Measurements from ENCODE around the gene BCOR. TPM values are rescaled to one million over a fixed set of nuclear protein-coding genes. Genes with fewer than 3 reads are reported as not detected.

Gene BCOR
- total and polyA plus RNA-seq, 11 donors: 6.7 to 40.1 (median 17.9) TPM

DNA sequence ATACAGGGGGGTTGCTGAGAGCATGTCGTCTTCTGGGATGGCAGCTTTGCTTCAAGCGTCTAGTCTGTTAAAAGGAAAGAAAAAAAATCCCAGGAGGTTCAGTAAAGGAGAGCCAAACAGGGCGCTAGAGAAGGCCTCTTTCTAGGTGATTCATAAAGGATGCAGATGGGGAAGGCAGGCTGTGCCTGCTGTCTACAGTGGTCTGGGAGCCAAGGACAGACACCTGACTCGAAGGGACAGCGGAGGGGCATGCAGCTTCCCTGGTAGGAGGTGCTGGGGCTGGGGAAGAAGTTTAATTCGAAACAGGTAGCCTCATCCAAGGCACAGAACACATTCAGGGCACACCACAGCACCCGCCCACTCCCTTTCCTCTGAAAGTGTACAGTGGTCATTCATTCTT is 19.9 kb downstream of the BCOR start:
- TF ChIP-seq POLR2A (IDR thresholded peaks at IDR 0.05) (no peak), CTCF (IDR thresholded peaks at IDR 0.05) (no peak)
- Histone ChIP-seq H3K9me3 (no peaks in the 10 kb centered on the region), H3K4me3 (no peak overlapping the region), H3K27ac (no peak overlapping the region), H3K4me1 (peaks cover 0 to 29% (median 10%) of the 10 kb centered on the region in 12 donors), H3K36me3 (peaks cover 0 to 28% (median 19%) of the 10 kb centered on the region in 9 donors), H3K27me3 (peaks cover 0 to 16% (median 0%) of the 10 kb centered on the region in 9 donors)
- intact Hi-C loops (cut with DNase I): no loop called here
- ATAC-seq (no peak), DNase-seq (no peak)
- 61 to 84% (median 71%) methylated on average over 7 of the region's 7 CpGs for WGBS, 4 donors

DNA sequence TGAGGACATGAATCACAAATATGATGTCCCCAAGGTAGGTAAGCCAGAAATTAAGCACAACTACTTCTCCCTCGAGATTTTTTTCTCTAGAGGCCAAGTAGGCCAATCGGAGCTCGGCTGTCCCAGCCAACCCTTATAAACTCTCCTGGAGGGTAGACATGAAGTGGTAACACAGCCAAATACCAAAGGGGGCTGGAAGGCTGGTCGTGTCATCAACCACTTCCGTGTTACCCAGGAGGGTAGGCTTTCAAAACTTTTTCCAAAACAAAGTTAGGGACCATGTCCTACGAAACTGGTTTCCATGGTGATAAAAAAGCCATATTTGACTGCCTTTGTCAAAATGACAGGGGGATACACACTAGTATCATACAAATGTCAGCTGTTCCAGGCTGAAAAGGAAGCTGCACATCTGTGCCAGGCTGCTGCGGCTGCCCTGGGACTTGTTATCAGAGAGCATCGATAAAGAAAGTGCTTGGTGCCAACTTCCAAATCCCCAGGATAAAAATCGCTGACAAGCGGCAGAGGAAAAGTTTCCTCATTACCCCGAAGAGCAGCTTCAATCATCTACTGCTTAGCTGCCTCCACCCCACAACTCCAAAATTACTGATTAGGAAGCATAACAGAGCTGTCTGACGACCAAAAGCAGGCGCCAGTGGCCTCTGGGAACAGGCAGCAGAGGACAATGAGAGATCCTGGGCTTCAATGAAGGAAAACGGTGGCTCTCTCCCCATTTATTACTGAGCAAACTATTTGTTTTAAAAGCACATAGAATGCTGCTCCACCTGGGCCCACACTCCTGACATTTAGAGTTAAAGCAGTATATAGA is 20.8 kb downstream of the BCOR start:
- Histone ChIP-seq H3K36me3 (peaks cover 0 to 38% (median 26%) of the 10 kb centered on the region in 9 donors), H3K4me1 (peaks cover 0 to 20% (median 4%) of the 10 kb centered on the region in 12 donors), H3K4me3 (no peak overlapping the region), H3K27ac (peak overlapping the region in 2 of 12 donors; percentile 1 to 34), H3K27me3 (peaks cover 0 to 9% (median 0%) of the 10 kb centered on the region in 9 donors), H3K9me3 (no peaks in the 10 kb centered on the region)
- intact Hi-C loops (cut with DNase I): no loop called here
- 41 to 51% (median 43%) methylated on average over 14 of the region's 14 CpGs for WGBS, 4 donors
- no peak for TF ChIP-seq POLR2A (IDR thresholded peaks at IDR 0.05)
- TF ChIP-seq CTCF (IDR thresholded peaks at IDR 0.05): no peak
- DNase-seq (no peak), ATAC-seq (peak in 1 of 4 donors; percentile 44)

DNA sequence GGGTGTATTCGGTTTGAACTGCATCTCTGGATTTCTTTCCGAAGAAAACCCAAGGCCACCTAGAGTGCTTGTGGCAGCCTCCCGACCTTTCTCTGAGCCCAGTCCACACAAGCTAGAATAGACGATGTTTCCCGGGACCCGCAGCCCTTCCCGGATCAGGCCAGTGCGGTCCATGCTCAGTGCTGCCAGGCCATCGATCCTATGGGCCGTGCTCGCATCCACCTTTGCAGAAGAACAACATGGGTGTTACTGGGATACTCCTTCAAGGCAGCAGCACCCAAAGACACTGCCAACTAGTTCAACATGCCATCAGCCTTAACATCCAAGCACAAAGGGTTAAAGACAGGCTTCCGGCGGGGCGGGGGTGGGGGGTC is 22.8 kb downstream of the BCOR start:
- 85 to 92% (median 89%) methylated on average over 14 of the region's 14 CpGs for WGBS, 4 donors

More for the DNA sequence above, 22.8 kb downstream of the BCOR start:
- Histone ChIP-seq H3K4me1 (peaks cover 0 to 14% (median 2%) of the 10 kb centered on the region in 12 donors), H3K9me3 (no peaks in the 10 kb centered on the region), H3K27ac (no peak overlapping the region), H3K27me3 (peaks cover 0 to 6% (median 0%) of the 10 kb centered on the region in 9 donors), H3K4me3 (no peak overlapping the region), H3K36me3 (peaks cover 0 to 58% (median 42%) of the 10 kb centered on the region in 9 donors)
- no peak for DNase-seq
- no peak for ATAC-seq
- no peak for TF ChIP-seq CTCF (IDR thresholded peaks at IDR 0.05)
- no peak for TF ChIP-seq POLR2A (IDR thresholded peaks at IDR 0.05)
- intact Hi-C loops (cut with DNase I): no loop called here

All from heart left ventricle (tissue), 16 donors.